ENCODE measurements around the gene RNU5B-1. TPM values are rescaled to one million over a fixed set of nuclear protein-coding genes. Genes with fewer than 3 reads are reported as not detected.

RNU5B-1 gene
- polyA plus RNA-seq, 1 of the 3 experiments (the other 2 are of a cell fraction), result not detected

GRCh38 chr15:65312400-65312916 lies 8.0 kb downstream of the RNU5B-1 start (continued):
- TF ChIP-seq IRF3 (IDR thresholded peaks at IDR 0.05; ENCODE audit: low read depth, low read length), result no peak
- no peak for TF ChIP-seq MXI1 (IDR thresholded peaks at IDR 0.05; ENCODE audit: low read depth, low read length)
- TF ChIP-seq REST (IDR thresholded peaks at IDR 0.05; ENCODE audit: low read depth, low read length), result no peak
- TF ChIP-seq EP300 (IDR thresholded peaks at IDR 0.05; ENCODE audit: borderline replicate concordance in 1 of 2, low read depth in 1 of 2, low read length in 1 of 2), result peak in 1 of 2 experiments; percentile 54; a peak in 2 of 4 replicates
- TF ChIP-seq FOSL2 (IDR thresholded peaks at IDR 0.05; ENCODE audit: borderline replicate concordance, low read depth), result no peak

GRCh38 chr15:65318870-65319356 lies 14.4 kb downstream of the RNU5B-1 start:
- Histone ChIP-seq H3K36me3 (replicated peaks in 1 of 2; ENCODE audit: control insufficient read depth in 1 of 2, insufficient read depth in 2 of 2, low read length in 1 of 2) (no peaks in the 10 kb centered on the region), H4K20me1 (ENCODE audit: insufficient read depth) (no peaks in the 10 kb centered on the region), H3K4me1 (ENCODE audit: control insufficient read depth in 1 of 2, insufficient read depth in 2 of 2, low read depth in 1 of 2, low read length in 1 of 2) (peaks cover 0 to 7% of the 10 kb centered on the region in 2 experiments; a peak in 1 of 4 replicates), H3K4me3 (ENCODE audit: low read depth in 2 of 2, low read length in 1 of 2) (no peak overlapping the region; a peak in 1 of 4 replicates), H3K27me3 (ENCODE audit: insufficient read depth) (peaks cover 12% of the 10 kb centered on the region; the same call in 1 of the 2 replicates), H3K9ac (no peak overlapping the region), H3F3A (replicated peaks; ENCODE audit: insufficient read depth) (peaks cover 4% of the 10 kb centered on the region), H3K27ac (ENCODE audit: low read depth in 2 of 2, low read length in 1 of 2) (no peak overlapping the region), H3K4me2 (no peak overlapping the region), H2AFZ (ENCODE audit: low read depth) (no peak overlapping the region), H3K9me2 (no peaks in the 10 kb centered on the region), H3K79me2 (ENCODE audit: insufficient read depth) (no peaks in the 10 kb centered on the region), H3K9me3 (no peaks in the 10 kb centered on the region)
- CTCF ChIA-PET, result interaction anchor here (0.6 to 21.5 kb wide), 26 partner anchors 8 to 673 kb away, joined by 3 to 969 read pairs (median 4); partner anchors contain the start of genes IGDCC3 and IGDCC4
- 42% methylated on average over 5 of the region's 5 CpGs for WGBS (ENCODE audit: low lambda C conversion rate)
- POLR2A ChIA-PET, result interaction anchor here (1.0 kb wide), 1 partner anchor 14 kb away, joined by 5 read pairs; the partner anchor contains the start of gene RNU5B-1
- peak; percentile 86 for DNase-seq
- TF ChIP-seq IRF3 (IDR thresholded peaks at IDR 0.05; ENCODE audit: low read depth, low read length), result no peak
- TF ChIP-seq RXRA (IDR thresholded peaks at IDR 0.05; ENCODE audit: borderline replicate concordance, low read depth), result no peak
- 0 out of 2 replicates have a peak, but pooled peaks have one; percentile 35 for TF ChIP-seq YY1 (IDR thresholded peaks at IDR 0.05; ENCODE audit: low read depth)
- TF ChIP-seq USF2 (IDR thresholded peaks at IDR 0.05; ENCODE audit: borderline replicate concordance, low read depth, low read length), result no peak
- TF ChIP-seq SMC3 (IDR thresholded peaks at IDR 0.05; ENCODE audit: low read depth, low read length), result peak; percentile 100
- no peak for TF ChIP-seq REST (IDR thresholded peaks at IDR 0.05; ENCODE audit: low read depth, low read length)
- TF ChIP-seq CTCF (IDR thresholded peaks at IDR 0.05), result peak; percentile 86
- TF ChIP-seq EP300 (IDR thresholded peaks at IDR 0.05; ENCODE audit: borderline replicate concordance in 1 of 2, low read depth in 1 of 2, low read length in 1 of 2), result no peak
- no peak for TF ChIP-seq FOXM1 (IDR thresholded peaks at IDR 0.05; ENCODE audit: low read depth)
- no peak for TF ChIP-seq RFX5 (IDR thresholded peaks at IDR 0.05; ENCODE audit: low read length)
- no peak for TF ChIP-seq CHD2 (IDR thresholded peaks at IDR 0.05; ENCODE audit: low read length, partially characterized antibody)
- TF ChIP-seq MEF2A (IDR thresholded peaks at IDR 0.05; ENCODE audit: borderline replicate concordance, low read depth), result no peak
- no peak for TF ChIP-seq JUND (IDR thresholded peaks at IDR 0.05)
- TF ChIP-seq RCOR1 (IDR thresholded peaks at IDR 0.05; ENCODE audit: low read length), result peak; percentile 33; the same call in 1 of the 2 replicates

Data from SK-N-SH (cell line).